HepG2 (cell line): ENCODE results near the gene PRMT5. TPM values are rescaled to one million over a fixed set of nuclear protein-coding genes. Genes with fewer than 3 reads are reported as not detected.

Source experiments
- BRD4 ChIP-seq: sonication (generic); formaldehyde crosslinking; IDR thresholded peaks from 2 replicates; pipeline ENCODE4 v1.4.0; 2020; ENCODE audit warnings: missing genetic modification reagents
- DRAP1 ChIP-seq: IDR thresholded peaks from 2 replicates; pipeline ENCODE4 v1.6.1; 2016; ENCODE audit warnings: missing genetic modification reagents, missing compliant biosample characterization
- GMEB2 ChIP-seq: IDR thresholded peaks from 2 replicates; pipeline ENCODE4 v1.6.1; 2016; ENCODE audit warnings: missing biosample characterization, missing genetic modification reagents, low read depth
- GTF2F1 ChIP-seq: fragments of 150-350 bp; IDR thresholded peaks from 2 replicates; pipeline ENCODE4 v1.6.1; 2014; ENCODE audit warnings: low read length
- HNF1B ChIP-seq: sonication (generic); formaldehyde crosslinking; IDR thresholded peaks from 2 replicates; pipeline ENCODE4 v1.5.1; 2020; ENCODE audit warnings: mild to moderate bottlenecking, moderate library complexity, missing genetic modification reagents
- HNRNPLL ChIP-seq: fragments of 200-400 bp; formaldehyde crosslinking; IDR thresholded peaks from 2 replicates; pipeline ENCODE4 v1.6.1; 2017; ENCODE audit warnings: mild to moderate bottlenecking, low read depth, low read length; ENCODE audit not compliant: poor library complexity, severe bottlenecking
- LCORL ChIP-seq, 2 experiments: fragments of 450-650 bp in 1 of 2; sonication (generic) in 1 of 2; formaldehyde crosslinking in 1 of 2; IDR thresholded peaks; 2 replicates each; pipeline versions ENCODE4 v1.5.0 to v1.6.1; 2017 to 2020; ENCODE audit warnings: antibody characterized with exemption in 1 of 2, missing genetic modification reagents in 1 of 2
- NR1H2 ChIP-seq: sonication (generic); formaldehyde crosslinking; IDR thresholded peaks from 2 replicates; pipeline ENCODE4 v1.8.1; 2022; ENCODE audit warnings: low read depth, missing genetic modification reagents, borderline replicate concordance
- SAP130 ChIP-seq: IDR thresholded peaks from 2 replicates; pipeline ENCODE4 v1.6.1; 2016; ENCODE audit warnings: low read depth
- SMYD3 ChIP-seq: sonication (generic); formaldehyde crosslinking; IDR thresholded peaks from 2 replicates; pipeline ENCODE4 v1.8.1; 2023; ENCODE audit warnings: mild to moderate bottlenecking, missing genetic modification reagents
- TSC22D2 ChIP-seq: sonication (generic); formaldehyde crosslinking; IDR thresholded peaks from 2 replicates; pipeline ENCODE4 v1.5.1; 2020; ENCODE audit warnings: missing genetic modification reagents, mild to moderate bottlenecking, borderline replicate concordance
- USF2 ChIP-seq, 2 experiments: sonication (generic) in 1 of 2; formaldehyde crosslinking in 1 of 2; IDR thresholded peaks; 2 replicates each; pipeline versions ENCODE4 v1.5.1 to v1.6.1; 2011 to 2020; ENCODE audit warnings: borderline replicate concordance in 1 of 2, low read depth in 1 of 2, low read length in 1 of 2, mild to moderate bottlenecking in 1 of 2, missing genetic modification reagents in 1 of 2, moderate library complexity in 1 of 2
- ZNF101 ChIP-seq: sonication (generic); formaldehyde crosslinking; IDR thresholded peaks from 2 replicates; pipeline ENCODE4 v1.4.0; 2020; ENCODE audit warnings: mild to moderate bottlenecking, low read depth, missing genetic modification reagents, borderline replicate concordance
- ZNF274 ChIP-seq: sonication (generic); formaldehyde crosslinking; IDR thresholded peaks from 2 replicates; pipeline ENCODE4 v1.5.1; 2020; ENCODE audit warnings: mild to moderate bottlenecking, missing genetic modification reagents
- ZNF451 ChIP-seq: sonication (generic); formaldehyde crosslinking; IDR thresholded peaks from 2 replicates; pipeline ENCODE4 v1.5.0; 2020; ENCODE audit warnings: mild to moderate bottlenecking, missing genetic modification reagents
- ZNF550 ChIP-seq: sonication (generic); formaldehyde crosslinking; IDR thresholded peaks from 2 replicates; pipeline ENCODE4 v1.4.0; 2020; ENCODE audit warnings: mild to moderate bottlenecking, missing genetic modification reagents, borderline replicate concordance
- ZNF572 ChIP-seq: sonication (generic); formaldehyde crosslinking; IDR thresholded peaks from 2 replicates; pipeline ENCODE4 v1.5.1; 2020; ENCODE audit warnings: mild to moderate bottlenecking, missing genetic modification reagents
- ZNF574 ChIP-seq: sonication (generic); formaldehyde crosslinking; IDR thresholded peaks from 2 replicates; pipeline ENCODE4 v1.4.0; 2020; ENCODE audit warnings: missing genetic modification reagents
- ZNF629 ChIP-seq: sonication (generic); formaldehyde crosslinking; conservative IDR thresholded peaks from 2 replicates; pipeline ENCODE4 v1.5.0; 2020; ENCODE audit warnings: missing genetic modification reagents
- ZNF713 ChIP-seq: sonication (generic); formaldehyde crosslinking; IDR thresholded peaks from 2 replicates; pipeline ENCODE4 v1.4.0; 2020; ENCODE audit warnings: mild to moderate bottlenecking, missing genetic modification reagents
- polyA plus RNA-seq, 8 experiments: library from polyadenylated mRNA; depleted of rRNA in 3 of 8; stranded (reverse) in 7 of 8; unstranded in 1 of 8; fragments of >200 nt; fragmentation: Illumina TruSeq in 4 of 8; extraction: Trizol in 4 of 8; gene quantifications; 2 replicates each; pipeline versions ENCODE4 v1.2.1 to v1.2.3, GENCODE V29; 2011 to 2016; ENCODE audit warnings: low read depth in 4 of 8, missing spikeins in 1 of 8, mixed read lengths in 1 of 8; ENCODE audit not compliant: insufficient read depth in 1 of 8
- total RNA-seq, 5 experiments: library from RNA; depleted of rRNA; stranded (reverse); fragments of >200 nt; fragmentation: Illumina TruSeq; extraction: Trizol; gene quantifications; 2 replicates each; pipeline ENCODE4 v1.2.3, GENCODE V29; 2016; ENCODE audit warnings: low read depth in 1 of 5

PRMT5 gene
- total and polyA plus RNA-seq, 2 of the 13 experiments (the other 11 are each of a cell fraction or from before 2014, with no cell fraction given): 210 to 354 TPM

- TF ChIP-seq ZNF574 (no peak), GMEB2 (CRISPR knock-in tag) (no peak), ZNF572 (CRISPR knock-in tag) (no peak), LCORL (IDR thresholded peaks at IDR 0.05) (peak; percentile 85), LCORL (CRISPR knock-in tag; IDR thresholded peaks at IDR 0.05) (no peak), NR1H2 (CRISPR knock-in tag) (no peak), BRD4 (CRISPR knock-in tag) (no peak), HNF1B (no peak), ZNF629 (CRISPR knock-in tag) (no peak), TSC22D2 (no peak; the same call in 1 of the 2 replicates), HNRNPLL (no peak), ZNF713 (CRISPR knock-in tag) (0 out of 2 replicates have a peak, but pooled peaks have one; percentile 22), USF2 (IDR thresholded peaks at IDR 0.05; ENCODE audit: low read depth, low read length) (peak; percentile 1; the same call in 1 of the 2 replicates), USF2 (CRISPR knock-in tag; IDR thresholded peaks at IDR 0.05; ENCODE audit: borderline replicate concordance) (no peak), ZNF274 (CRISPR knock-in tag) (peak; percentile 86; the same call in 1 of the 2 replicates), ZNF451 (peak; percentile 96), ZNF550 (CRISPR knock-in tag) (peak; percentile 96), SAP130 (CRISPR knock-in tag) (peak; percentile 98), ZNF101 (CRISPR knock-in tag) (no peak; the same call in 1 of the 2 replicates), DRAP1 (peak; percentile 49; the same call in 1 of the 2 replicates), SMYD3 (CRISPR knock-in tag) (no peak), GTF2F1 (no peak)
These were observed 48.7 kb upstream of the PRMT5 start (continued) for GRCh38 chr14:22977684-22978486.
